ENCODE data around the gene KLF18. TPM values are rescaled to one million over a fixed set of nuclear protein-coding genes. Genes with fewer than 3 reads are reported as not detected.
"Not testable (repeated sequence)": the region's sequence is repeated elsewhere in the genome, so short reads cannot be mapped to it uniquely, and the experiment has no call there.

KLF18 gene
- total RNA-seq, result not detected
- long read RNA-seq, donor 1, result 0 reads
- long read RNA-seq, donor 2, result 0 reads

- DNase-seq (ENCODE audit: low spot score), result no peak
- intact Hi-C loops (cut with DNase I), result no loop called here
Observed at GRCh38 chr1:44141531-44141930, at the start of gene KLF18. KLF18 (minus strand) TSS chr1:44141631; CDS start chr1:44141631, 0 bp downstream.

DNA sequence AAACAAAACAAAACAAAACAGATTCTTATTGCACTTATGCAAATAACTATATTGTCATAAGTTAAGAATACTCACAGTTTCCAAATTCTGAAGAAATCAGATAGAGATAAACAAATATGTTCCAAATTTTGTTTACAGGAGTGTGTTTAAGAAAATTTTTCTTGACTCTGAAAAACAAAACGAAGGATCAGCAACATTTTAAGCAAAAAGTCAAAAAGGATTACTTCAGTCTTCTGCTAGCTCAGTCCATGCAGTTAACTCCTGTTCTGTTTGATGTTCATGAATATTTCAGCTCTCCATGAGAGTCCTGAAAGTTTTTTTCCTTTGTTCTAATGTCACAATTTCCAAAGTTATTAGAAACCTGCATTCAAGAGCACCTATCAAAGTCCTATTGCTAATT is 33.2 kb upstream of the KLF18 start:
- DNase-seq (ENCODE audit: low spot score), result no peak
- intact Hi-C loops (cut with DNase I), result no loop called here

DNA sequence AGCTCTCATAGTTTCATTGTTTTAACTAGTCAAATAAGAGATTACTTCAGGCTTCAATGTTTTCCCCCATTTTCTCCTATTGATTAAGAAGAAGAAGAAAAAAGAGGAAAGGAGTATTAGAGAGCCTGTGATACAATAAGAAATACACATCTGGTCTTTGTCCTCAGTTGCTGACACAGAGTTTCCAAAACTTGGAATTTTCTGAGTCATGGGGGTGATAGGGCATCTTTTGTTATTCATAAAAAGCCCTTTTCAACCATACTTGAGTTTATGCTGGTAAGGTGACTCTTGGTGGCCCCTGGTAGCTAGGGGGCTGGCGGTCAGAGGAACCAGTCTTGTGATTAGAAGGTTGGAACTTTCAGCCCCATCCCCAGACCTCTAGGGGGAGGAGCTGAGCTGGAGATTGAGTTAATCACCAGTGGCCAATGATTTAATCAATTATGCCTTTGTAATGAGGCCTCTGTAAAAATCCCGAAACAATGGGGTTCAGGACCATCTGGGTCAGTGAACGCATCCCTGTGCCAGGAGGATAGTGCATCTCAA is 28.9 kb upstream of the KLF18 start:
- intact Hi-C loops (cut with DNase I), result no loop called here
- DNase-seq (ENCODE audit: low spot score), result no peak

DNA sequence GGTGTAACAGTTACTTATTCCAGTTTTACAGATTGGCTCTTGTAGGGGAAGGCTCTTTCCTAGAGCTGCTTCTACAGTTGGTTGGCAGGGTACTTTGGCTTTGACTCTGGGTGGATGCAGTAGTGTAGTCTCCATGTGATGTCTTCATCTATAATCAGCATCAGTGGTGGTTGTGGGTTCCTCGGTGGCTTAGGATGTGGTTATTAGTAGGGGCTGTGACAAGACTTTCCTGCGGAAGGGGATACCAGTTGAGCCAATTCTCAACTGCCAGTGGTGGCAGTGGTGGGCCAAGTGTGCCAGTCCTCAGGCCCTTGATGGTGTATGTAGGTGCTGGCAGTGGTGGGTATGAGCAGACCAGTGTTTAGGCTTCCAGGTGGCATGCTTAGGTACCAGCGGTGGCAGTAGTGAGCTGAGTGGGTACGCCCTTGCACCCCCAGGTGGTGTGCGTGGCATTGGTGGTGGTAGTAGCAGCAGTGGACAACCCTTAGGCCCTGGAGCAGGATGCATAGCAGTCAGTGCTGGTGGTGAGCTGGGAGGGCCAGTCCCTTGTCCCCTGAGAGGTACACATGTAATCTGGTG is 27.2 kb upstream of the KLF18 start:
- intact Hi-C loops (cut with DNase I), result no loop called here
- DNase-seq (ENCODE audit: low spot score), result no peak

- intact Hi-C loops (cut with DNase I), result loop anchor here in 1 of 2 donors (5.0 kb wide), 1 partner anchor 521 kb away; no protein-coding TSS in a partner anchor
- no peak for DNase-seq (ENCODE audit: low spot score)
Observed at GRCh38 chr1:44161546-44161945, 20.1 kb upstream of the KLF18 start.

- no peak for DNase-seq (ENCODE audit: low spot score)
- intact Hi-C loops (cut with DNase I), result no loop called here
Observed at GRCh38 chr1:44158871-44159270, 17.4 kb upstream of the KLF18 start.

DNA sequence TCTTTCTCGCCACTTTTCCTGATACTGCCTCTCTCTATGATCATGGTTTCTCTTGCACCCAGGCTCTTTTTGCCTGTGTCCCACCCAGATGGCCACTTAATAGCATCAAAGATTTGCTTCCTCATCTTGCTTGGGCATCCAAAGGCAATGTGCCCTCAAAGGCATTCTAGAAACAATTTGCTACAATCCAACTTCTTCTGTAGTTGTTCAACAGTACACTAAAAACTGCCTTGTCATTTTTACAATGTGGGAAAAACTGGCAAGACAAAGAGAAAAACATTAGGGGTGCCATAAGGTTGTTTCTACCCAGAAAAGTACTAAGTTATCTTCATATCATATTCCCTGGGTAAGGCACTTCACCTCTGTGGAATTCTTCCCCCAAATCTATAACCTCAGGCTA is 16.5 kb upstream of the KLF18 start:
- no peak for DNase-seq (ENCODE audit: low spot score)
- intact Hi-C loops (cut with DNase I), result no loop called here

GRCh38 chr1:44154049-44154448 is 12.6 kb upstream of the KLF18 start:
- no peak for DNase-seq (ENCODE audit: low spot score)

GRCh38 chr1:44152692-44153091 is 11.3 kb upstream of the KLF18 start:
- no peak for DNase-seq (ENCODE audit: low spot score)
- intact Hi-C loops (cut with DNase I), result no loop called here

More at GRCh38 chr1:44154049-44154448, 12.6 kb upstream of the KLF18 start:
- intact Hi-C loops (cut with DNase I), result no loop called here

- intact Hi-C loops (cut with DNase I), result no loop called here
- no peak for DNase-seq (ENCODE audit: low spot score)
Observed at GRCh38 chr1:44151808-44152207, 10.4 kb upstream of the KLF18 start.

- no peak for DNase-seq (ENCODE audit: low spot score)
Observed at GRCh38 chr1:44151332-44151731, 9.9 kb upstream of the KLF18 start.

DNA sequence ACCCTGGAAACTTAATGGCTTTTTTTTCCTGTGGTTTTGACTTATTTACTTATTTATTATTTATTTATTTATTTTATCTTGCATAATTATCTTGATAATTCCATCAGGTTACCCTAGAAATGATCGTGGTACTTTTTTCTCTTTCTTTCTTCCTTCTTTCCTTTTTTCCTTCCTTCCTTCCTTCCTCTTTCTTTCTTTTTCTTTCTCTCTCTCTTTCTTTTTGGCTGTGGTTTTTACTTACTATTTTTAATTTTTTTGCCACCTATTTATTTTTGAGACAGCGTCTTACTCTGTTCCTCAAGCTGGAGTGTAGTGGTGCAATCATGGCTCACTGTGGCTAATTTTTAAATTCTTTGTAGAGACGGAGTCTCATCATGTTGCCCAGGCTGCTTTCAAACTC is 6.2 kb upstream of the KLF18 start:
- no peak for DNase-seq (ENCODE audit: low spot score)
- intact Hi-C loops (cut with DNase I), result no loop called here

More at GRCh38 chr1:44151332-44151731, 9.9 kb upstream of the KLF18 start:
- intact Hi-C loops (cut with DNase I), result no loop called here

DNA sequence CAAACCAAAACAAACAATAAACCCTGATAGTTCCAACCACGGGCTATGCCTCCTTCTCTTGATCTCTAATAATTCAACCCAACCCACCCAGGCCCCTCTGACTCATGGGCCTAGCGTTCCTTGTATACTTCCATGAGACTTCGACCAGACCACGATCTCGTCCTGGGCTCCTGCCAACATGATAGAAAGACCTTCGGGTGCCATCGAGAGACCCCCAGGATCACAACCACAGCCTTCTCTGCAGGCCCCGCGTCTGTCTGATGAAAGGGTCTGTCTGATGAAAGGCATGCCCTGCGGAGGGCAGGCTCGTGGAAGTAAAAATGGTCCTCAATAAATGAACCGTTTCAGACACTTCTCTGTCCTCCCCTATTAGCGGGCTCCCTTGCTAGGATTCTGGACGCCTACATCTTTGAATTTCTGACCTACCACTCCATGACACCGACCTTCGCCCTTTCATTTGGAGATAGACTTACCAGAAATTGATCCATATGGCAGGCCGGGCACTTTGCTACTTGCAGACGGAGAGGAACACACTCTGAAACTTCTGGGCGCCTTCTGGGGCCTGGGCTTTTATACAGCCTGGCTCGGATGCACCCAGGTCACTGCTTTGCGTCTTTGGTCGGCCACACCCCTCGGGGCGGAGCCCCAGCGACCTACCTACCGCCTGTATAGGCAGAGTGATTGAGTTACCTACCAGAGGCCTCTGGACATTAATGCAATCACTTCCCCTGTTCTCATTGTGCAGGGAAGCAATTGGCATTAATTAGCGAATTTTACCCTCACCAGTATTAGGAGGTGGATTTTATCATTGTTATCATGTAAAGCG is 5.3 kb upstream of the KLF18 start:
- intact Hi-C loops (cut with DNase I), result no loop called here
- DNase-seq (ENCODE audit: low spot score), result no peak

GRCh38 chr1:44144962-44145756 is 3.7 kb upstream of the KLF18 start:
- intact Hi-C loops (cut with DNase I), result no loop called here
- DNase-seq (ENCODE audit: low spot score), result no peak

- DNase-seq (ENCODE audit: low spot score); intact Hi-C loops (cut with DNase I): not testable (repeated sequence)
Observed at GRCh38 chr1:44139565-44139964, 1.9 kb downstream of the KLF18 start.

GRCh38 chr1:44138239-44138638 is 3.2 kb downstream of the KLF18 start:
- intact Hi-C loops (cut with DNase I), result no loop called here

GRCh38 chr1:44135886-44136285 is 5.5 kb downstream of the KLF18 start:
- no peak for DNase-seq (ENCODE audit: low spot score)
- intact Hi-C loops (cut with DNase I), result no loop called here

More at GRCh38 chr1:44138239-44138638, 3.2 kb downstream of the KLF18 start:
- DNase-seq (ENCODE audit: low spot score), result no peak

DNA sequence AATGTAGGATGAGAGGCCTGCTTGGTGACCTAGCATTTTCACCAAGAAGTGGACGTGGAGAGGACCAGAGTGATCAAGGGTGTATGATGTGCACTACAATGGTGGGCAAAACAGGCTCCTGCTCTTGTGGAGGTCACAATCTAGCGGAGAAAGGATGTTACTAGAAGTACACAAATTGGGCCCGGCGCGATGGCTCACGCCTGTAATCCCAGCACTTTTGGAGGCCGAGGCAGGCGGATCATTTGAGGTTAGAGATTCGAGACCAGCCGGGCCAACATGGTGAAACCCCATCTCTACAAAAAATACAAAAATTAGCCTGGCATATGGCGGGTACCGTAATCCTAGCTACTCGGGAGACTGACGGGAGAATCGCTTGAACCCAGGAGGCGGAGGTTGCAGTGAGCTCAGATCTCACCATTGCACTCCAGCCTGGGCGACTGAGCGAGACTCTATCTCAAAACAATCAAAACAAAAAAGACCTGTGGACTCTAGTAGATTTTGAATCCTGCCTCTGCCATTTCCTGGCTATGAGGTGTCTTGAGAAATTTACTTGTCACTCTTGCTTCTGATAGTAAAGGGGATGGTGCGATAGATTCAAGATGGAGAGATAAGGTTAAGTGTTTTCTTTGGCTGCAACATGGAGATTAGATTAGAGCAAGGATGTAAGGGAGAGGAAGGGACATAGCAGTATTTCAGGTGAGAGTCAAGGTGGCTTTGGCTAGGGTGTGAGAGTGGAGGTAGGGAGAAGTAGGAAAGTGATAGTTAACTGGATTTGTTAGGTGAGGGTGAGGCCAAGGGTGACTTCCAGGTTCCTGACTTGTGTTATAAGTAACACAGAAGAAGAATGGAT is 7.1 kb downstream of the KLF18 start:
- DNase-seq (ENCODE audit: low spot score), result no peak
- intact Hi-C loops (cut with DNase I), result no loop called here

DNA sequence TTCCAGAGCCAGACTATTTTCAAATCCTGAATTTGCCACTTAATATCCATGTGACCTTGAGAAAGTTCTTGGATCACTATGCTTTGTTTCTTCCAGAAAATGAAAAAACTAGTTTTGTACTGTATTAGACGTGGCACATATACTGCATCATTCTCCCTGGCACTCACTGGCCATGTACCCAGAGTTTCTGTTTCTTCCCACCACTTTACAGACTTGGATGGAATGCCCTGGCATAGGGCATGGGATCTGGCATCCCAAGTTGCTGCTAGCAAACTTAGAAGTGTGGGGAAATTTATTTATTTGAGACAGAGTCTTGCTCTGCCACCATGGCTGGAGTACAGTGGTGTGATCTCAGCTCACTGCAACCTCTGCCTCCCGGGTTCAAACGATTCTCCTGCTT is 10.0 kb downstream of the KLF18 start:
- no peak for DNase-seq (ENCODE audit: low spot score)
- intact Hi-C loops (cut with DNase I), result no loop called here

Data from posterior vena cava (tissue), 2 donors.